GOT3 (cell line): ENCODE results near the gene CDCA4.
"Not testable (repeated sequence)": the region's sequence is repeated elsewhere in the genome, so short reads cannot be mapped to it uniquely, and the experiment has no call there.

Experiments used
- DNase-seq: peaks from one replicate; lab custom pipeline; 2025; ENCODE audit warnings: mixed read lengths; lab: John Stamatoyannopoulos, UW

Gene CDCA4

DNA sequence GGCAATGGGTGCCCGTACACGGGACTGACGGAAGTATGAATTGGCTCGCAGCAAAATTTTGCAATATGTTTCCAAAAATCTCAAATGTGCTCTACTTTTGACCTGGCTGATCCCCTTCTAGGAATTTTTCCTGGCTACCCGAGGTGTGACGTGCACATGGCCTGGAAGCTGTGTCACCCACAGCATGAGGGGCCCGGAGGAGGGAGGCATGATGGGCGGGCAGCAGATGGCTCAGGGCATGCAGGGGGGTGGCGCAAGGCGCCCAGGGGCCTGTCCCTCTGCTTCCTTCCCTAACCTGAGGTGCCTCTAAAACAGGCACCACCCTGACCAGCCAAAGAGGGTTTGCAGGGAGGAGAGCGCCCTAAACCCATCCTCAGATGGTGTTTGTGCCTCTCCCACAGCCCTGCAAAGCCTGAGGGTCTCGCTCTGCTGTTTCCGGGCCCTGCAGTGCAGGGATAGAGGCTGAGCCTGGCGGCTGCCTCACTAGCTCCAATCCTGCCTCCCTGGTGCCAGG, 37.7 kb upstream of the CDCA4 start:
- DNase-seq = no peak

DNA sequence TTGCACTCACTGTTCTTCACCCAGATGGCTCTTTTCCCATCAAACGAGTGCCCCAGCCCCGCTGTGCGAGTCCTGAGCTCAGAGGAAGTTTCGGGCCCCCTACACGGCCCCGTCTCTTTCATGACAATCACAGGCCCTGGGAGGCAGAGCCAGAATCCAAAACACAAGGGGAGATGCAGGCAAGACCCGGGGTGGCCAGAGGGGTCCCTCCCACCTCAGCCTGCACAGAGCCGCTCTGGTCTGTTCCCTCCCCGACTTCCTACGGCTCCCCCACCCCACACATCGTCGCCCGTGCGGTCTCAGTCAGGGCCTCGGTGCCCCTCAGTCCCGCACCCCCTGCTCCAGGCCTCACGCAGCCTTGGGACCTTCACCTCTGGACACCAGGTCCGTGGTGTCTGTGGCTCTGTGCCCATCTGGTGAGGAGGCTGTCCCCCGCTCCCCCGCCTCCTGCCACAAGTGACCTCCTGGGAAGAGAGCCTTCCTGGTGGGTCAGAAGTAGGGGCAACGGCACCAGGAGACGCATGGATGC, 35.5 kb upstream of the CDCA4 start:
- no peak for DNase-seq

DNA sequence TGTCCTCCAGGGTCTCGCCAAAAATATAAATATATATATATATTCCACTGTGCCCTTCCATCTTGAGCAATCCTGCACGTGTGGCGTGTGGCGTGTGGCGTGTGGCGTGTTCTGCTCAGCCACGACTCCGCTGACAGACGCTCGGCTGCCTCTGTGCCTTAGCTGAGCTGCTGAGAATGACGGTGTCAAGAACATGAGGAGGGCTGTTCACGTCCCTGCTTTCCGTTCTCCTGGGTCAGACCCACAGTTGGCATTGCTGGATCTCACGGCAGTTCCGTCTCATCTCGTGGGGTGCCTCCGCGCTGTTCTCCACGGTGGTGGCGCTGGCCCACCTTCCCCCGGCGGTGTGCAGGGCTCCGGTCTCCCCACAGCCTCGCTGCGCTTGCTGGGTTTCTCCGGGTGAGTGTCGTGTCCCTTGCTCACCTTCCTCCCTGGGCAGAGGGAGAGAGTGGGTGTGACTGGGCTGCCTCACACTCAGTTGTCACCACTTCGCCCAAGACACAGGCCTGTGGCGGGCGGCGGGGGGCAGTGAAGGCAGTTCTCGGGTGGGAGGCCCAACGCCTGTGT, 34.9 kb upstream of the CDCA4 start:
- DNase-seq = no peak

DNA sequence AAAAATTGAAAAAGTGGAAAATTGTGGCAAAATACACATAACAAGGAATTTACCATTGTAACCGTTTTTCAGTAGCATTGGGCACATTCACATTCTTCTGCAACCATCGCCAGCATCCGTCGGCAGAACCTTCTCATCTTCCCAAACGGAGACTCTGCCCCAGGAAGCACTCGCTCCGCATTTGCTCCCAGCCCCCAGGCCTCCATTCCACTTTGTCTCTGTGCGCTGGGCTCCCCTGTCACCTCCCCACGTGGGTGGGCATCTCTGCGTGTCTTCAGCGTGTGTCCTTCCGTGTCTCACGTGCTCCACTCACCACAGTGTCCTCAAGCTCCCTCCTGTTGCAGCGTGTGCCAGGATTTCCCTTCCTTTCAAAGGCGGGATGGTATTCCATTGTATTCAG, 34.5 kb upstream of the CDCA4 start:
- DNase-seq = no peak

DNA sequence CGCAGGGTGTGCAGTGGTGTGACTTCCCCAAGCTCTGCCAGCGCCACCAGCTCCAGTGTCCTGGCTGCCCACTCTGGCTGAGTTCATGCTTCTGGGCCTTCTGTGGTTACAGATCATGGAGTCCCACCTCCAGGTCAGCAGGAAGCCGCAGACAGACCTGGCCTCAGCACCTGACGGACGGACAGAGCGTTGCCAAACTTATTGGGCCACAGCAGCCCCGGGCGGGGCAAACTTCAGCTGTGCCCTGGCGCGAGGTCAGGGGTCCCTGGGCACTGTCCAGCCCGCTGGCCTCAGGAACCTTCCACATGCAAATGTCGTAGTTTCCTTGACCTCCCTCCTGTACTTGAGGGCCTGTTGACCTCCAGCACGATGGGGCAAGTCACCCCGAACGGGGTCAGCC, 33.1 kb upstream of the CDCA4 start:
- no peak for DNase-seq

DNA sequence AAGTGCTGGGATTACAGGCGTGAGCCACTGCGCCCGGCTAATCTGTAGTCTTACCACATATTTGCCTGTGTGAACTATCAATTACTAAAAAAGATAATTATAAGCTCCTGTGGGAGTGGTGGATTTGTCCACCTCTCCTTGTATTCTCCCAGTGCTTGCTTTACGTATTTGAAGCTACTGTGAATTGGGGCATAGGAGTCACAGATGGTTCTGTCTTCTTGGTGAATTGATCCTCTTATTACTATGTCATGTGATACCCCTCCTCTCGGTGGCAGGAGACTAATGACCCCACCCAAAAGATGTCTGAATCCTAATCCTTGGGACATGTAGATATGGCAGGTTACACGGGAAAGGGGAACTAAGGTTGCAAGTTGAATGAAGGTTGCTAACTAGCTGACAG, 32.5 kb upstream of the CDCA4 start:
- no peak for DNase-seq

DNA sequence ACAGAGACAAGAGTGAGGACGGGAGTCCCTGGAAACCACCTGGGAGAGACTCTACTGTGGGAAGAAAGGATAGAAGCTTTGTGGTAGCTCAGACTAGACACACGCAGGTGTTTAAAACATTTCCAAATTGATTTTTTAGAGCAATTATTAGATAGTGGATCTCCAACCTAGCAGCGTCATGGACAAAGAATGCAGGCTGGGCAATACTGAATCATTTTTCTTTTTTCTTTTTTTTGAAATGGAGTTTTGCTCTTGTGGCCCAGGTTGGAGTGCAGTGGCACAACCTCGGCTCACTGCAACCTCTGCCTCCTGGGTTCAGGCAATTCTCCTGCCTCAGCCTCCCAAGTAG, 31.2 kb upstream of the CDCA4 start:
- DNase-seq = no peak

DNA sequence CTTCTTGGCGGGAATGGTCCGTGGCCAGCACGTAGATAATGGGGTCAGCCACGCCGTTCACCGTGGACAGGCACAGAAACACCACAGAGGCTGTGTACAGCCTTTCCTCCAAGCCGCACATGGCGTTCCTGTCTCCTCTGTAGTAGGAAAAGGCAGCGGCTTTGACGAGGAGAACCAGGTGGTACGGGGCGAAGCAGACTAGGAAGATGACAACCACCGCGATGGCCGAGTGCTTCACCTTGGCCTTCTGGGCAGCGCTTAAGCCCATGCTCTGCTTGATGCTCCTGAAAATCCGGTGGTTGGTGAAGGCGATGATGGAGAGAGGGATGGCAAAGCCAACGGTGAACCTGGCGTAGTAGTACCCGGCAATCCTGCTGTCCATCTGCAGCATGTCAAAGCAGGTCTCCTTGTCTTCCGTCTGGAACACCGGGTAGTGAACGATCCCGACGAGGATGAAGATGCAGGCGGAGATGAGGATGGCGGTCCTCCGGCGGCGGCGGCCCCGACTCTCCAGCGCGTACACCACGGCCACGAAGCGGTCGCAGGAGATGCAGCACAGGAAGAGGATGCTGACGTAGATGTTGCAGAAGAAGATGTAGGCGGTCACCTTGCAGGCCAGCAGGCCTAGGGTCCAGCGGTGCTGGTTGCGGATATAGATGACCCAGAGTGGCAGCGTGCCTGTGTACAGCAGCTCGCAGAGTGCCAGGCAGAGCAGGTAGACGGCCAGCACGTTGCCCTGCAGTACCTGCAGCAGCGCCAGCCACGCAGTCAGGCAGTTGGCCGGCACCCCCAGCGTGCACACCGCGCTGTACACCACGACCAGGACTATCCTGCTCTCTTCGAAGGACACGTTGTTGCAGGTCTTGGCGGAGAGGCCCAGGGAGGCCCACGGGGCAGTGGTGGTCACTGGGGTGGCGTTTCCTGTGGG, 30.6 kb upstream of the CDCA4 start:
- DNase-seq = no peak

DNA sequence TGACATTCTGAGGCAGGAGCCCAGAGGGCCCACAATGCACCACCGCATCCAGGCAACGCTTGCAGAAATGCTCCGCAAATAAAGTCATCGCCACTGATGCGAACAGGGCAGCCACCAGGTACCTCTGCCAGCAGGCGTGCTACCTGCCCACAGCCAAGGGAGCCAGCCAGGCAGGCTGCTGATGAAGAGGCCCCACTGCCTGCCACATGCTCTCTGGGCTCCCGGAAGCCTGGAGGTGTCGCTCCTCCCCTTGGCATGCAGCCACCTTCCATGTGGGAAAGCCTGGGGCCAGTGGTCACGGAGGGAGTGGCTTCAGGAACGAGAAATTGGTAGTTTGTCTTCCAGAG, 29.6 kb upstream of the CDCA4 start:
- no peak for DNase-seq

DNA sequence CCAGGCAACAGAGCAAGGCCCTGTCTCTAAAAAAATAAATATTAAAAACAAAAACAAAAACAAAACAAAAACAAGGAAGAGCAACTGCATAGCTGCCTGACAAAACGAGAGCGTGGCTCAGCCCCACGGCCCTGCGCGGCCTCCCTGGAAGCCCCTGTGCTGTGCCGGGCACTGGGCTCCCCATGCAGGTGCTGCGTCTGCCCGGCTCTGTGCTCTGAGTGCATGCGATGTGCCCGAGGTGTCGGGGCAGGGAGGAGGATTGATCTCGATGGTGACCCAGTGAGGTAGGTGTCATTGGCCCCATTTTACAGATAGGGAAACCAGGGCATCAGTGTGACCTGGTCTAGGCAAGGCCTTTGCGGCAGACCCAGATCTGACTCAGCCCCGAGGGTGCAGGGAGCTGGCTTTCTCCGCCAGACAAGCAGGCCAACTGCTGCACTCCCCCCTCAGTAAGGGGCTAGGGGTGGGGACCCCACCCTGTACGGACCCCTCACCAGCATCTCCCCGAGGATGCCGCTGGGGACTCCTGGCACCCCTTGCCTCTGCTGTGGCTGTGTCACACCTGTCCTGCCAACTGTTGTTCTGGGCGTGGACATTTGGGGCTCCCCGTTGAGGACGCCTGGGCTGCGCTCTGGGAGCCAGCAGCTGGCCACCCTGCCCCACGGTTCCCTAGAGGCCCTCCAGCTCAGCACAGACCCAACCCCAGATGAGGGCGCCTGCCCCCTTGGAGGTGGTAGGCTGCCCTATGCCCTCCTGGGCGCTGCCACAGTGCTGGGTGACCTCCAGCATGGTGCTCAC, 29.1 kb upstream of the CDCA4 start:
- no peak for DNase-seq

DNA sequence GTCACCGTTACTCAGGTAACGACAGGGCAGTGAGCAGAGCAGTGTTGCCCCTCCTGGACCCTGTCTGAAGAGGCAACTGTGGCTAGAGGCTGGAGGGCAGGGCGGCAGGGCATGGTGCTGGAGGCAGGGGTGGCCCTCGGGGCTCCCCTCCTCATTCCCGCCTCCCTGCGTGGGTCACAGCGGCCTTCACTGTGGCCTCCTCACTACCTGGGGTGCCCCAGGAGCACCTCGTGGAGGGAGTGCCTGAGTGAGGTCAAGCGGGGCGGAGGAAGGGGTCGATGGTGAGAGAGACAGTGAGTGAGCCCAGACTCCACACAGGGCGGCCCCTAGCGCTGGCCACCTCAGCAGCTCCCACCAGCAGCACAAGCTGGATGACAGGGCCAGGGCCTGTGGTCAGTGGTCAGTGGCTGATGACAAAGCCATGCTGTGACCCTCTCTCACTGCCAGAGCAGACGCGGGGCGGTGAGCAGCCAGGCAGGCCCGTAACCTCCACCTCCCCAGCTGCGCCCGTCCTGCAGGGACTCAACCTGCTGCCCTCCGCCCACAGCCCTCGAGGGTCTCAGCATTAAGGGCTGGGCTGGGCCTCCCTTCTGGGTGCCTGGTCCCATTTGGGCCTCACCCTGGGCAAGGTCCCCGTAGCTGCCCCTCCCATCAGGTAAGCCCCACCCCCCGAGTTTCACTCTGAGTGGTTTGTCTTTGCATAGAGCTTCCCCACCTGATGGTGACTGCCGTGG, 26.6 kb upstream of the CDCA4 start:
- no peak for DNase-seq

DNA sequence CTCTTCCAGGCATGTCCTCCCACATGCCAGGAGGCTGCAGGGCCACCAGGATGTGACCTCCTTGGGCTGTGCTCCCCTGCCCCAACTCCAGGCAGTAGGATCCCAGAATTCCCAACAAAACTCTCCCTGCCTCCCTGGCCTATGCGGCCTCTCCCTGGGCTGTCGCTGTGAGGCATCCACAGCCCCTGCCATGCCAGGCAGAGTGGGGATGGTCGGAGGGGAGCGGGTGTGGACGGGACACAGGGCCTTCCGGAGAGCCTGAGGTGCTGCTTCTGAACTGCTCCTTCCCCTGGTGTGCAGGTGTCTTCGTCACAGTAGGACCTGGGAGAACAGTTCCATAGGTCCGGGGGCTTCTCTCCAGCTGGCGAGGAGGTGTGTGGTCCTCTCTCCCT, 26.0 kb upstream of the CDCA4 start:
- no peak for DNase-seq

DNA sequence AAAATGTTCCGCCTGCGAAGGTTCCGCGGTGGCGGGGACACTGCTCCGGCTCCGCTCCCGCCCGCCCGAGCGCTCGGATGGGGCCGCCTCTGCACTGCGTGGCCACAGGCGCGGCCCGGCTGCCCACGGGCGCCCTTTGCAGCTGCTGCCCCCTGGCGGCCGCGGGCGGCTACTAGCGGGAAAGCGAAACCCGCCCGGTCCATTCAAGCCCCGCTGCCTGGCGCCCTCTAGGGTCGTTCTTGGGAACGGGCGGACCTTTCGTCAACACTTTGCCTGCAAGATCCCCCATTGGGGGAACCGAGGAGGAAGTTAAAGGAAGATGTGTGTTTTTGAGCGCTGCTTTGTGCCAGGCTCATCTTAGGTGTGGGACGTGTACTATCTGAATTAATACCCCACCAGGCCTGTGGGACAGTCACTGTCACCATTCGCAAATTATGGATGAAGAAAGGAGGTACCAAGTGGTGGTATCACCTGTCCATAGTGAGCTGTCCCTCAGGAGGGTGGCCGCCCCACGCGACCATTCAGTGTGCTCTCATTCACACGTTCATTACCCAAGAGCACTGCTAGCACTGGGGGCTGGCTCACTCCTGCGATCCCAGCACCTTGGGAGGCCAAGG, 24.9 kb upstream of the CDCA4 start:
- peak; percentile 43 for DNase-seq

DNA sequence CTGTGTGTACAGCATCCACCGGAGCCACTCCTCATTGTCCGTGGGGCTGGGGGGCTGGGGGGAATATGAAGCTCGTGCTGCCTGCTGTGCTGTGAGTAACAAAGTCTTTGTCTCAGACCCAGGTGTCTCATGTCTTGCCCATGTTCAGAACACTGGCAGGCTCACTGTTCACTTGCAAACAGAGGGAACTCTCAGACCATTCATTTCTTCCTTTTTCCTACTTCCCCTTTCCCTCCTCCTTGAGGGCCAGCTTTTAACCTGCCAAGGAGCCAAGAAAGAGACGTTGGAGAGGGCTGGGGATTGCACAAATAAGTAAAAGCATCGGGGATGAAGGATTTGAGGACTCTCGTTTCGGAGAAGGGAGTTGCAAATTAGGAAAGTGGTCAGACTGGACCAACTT, 22.8 kb upstream of the CDCA4 start:
- DNase-seq = no peak

DNA sequence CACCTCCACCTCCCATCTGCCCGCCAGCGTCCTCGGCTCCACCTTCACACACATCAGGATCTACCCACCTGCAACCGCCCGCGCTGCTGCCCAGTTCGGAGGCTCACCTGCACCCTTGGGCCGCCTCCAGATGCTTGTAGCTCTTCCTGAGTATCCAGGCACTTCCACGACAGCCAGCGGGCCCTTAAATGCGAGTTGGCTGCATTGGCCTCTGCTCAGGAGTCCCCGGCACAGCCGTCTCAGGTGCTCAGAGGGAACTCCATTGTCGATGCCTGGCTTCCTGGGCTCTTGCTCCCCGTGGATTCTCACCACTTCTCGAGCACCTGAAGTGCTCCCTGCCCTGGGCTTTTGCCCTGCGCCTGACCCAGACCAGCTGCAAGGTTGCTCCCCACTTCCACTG, 21.9 kb upstream of the CDCA4 start:
- no peak for DNase-seq

DNA sequence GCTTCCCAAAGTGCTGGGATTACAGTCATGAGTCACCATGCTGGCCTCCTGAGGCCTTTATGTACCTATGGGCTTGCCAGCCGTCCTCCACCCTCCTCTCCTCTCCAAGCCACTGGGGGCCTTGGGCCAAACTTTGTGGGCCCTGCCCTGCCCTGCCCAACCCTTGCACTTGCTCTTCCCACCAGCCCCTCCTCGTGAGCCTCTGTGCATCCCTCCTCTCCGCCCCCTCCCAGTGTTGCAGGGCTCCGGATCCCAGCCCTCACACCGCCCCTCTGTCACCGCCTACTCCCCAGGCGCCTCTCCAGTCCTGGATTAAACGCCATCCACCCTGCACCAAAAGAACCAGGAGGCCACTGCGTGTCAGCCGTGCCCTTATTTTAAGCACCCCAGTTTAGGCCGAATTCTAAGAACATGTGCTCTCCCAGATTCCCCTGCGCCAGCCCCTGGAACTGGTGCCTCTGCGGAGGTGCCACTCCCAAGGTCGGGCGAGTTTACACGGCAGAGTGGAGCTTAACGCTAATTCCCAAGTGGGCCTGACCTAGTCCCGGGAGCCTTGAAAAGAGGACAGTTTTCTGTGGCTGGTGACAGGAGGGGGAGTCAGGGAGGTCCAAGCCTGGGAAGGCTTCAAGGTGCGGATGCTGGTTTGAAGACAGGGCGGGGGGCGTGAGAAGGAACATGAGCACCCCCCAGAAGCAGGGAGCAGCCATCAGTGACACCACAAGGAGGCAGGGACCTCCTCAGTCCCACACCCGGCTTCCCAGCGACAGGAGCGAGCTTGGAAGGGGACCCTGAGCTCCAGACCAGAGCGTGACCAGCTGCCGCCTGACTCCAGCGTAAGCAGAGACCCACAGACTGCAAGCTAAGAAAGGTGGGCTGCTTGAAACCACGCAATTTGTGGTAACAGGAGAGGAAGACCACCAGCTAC, 21.2 kb upstream of the CDCA4 start:
- no peak for DNase-seq

DNA sequence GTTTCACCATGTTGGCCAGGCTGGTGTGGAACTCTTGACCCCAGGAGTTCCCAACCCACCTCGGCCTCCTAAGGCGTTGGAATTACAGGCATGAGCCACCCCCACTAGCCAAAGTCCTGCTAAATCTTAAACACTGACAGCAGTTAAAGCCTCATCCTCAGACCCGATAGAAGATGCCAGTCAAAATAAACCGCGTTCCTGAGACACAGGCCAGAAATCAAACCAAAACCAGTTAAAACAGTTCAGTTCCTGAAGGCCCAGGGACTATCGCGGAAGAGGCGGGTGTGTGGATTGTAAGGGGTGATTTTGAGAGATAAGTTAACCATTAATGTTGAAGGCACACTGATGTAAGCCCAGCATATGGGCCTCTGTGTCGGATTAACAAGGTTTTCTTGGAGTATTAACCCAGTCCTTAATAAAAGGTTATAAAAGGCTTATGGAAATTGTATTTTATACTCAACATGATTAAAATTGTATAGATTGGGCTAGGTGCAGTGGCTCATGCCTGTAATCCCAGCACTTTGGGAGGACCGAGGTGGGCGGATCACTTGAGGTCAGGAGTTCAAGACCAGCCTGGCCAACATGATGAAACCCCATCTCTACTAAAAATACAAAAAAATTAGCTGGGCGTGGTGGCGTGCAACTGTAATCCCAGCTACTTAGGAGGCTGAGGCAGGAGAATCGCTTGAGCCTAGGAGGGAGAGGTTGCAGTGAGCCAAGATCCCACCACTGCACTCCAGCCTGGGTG, 18.7 kb upstream of the CDCA4 start:
- DNase-seq = no peak

DNA sequence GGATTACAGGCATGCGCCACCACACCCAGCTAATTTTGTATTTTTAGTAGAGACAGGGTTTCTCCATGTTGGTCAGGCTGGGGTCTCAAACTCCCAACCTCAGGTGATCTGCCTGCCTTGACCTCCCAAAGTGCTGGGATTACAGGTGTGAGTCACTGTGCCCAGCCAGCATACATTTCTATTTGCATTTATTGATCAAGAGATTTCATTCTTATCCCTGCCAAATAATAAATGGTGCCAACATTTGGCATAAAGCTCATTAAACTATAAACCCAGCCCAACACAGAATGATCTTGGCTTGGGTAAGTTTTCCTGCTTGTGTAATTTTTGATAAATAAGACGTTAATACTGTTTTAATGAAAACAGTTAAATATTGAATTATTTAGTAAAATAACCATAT, 14.7 kb upstream of the CDCA4 start:
- DNase-seq = not testable (repeated sequence)

DNA sequence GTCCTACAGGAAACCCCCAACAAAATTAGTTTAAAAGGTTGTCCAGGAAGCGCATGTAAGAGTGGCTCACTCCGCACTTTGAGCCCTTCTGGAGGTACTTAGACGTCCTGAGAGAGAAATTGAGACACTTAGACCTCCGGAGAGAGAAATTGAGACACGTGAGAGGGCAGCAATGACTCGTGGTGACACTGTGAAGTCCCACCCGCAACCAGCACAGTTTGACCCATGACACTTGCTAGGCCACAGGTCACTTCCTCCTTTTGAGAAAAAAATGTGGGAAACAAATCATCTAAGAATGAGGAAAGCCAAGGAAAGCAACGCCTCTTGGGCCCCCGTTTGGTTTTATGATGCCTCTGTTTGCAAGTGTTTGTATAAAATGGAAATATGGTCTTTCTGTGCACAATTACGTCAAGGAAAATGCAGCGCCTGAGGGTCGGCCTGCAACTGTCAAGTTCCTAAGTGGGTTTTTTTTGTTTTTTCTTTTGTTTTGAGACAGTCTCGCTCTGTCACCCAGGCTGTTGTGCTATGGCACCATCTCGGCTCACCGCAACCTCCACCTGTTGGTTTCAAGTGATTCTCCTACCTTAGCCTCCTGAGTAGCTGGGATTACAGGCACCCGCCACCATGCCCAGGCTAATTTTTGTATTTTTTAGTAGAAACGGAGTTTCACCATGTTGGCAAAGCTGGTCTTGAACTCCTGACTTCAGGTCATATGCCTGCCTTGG, 13.6 kb upstream of the CDCA4 start:
- no peak for DNase-seq
